ENCODE data around the gene RND1.

Gene RND1

DNA sequence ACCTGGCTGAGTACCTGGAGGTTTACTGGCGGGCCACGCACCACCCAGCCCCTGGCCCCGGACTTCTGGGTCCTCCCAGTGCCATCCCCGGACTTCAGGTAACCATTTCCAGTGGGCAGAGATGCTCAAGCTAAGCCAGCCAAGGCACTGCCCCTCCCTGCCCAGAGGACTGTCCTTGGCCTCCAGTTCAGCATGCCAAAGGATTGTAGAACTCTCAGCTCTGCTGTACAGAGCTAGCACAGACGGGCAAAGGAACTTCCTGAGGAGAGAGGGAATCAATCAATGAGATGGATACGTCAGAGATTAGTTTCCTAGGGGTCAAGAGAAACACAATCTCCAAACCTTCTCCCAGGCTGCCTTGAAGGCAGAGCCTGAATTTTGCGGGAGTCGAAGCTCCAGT lies 38.6 kb downstream of the RND1 start:
- DNase-seq = no peak

DNA sequence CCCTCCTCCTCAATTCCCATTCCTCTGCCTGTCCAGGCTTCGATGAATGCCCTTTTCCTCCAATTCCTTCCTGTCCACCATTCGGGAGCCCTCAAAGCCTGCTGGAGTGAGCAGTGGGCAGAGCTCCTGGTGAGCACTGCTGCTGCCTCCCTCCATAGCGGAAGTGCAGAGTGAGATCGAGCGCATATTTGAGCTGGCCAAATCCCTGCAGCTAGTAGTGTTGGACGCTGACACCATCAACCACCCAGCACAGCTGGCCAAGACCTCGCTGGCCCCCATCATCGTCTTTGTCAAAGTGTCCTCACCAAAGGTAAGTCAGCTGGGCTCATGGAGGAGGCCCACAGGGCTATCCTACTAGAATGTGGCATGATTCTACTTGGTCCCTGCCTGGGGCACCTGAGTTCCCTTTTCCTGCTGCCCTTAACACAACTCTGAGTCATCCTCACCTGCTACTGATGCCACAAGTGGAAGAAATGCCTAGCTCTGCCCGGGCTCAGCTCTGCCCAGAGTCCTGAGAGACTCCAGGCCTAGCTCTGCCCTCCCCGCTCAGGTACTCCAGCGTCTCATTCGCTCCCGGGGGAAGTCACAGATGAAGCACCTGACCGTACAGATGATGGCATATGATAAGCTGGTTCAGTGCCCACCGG lies 39.3 kb downstream of the RND1 start:
- DNase-seq = no peak

DNA sequence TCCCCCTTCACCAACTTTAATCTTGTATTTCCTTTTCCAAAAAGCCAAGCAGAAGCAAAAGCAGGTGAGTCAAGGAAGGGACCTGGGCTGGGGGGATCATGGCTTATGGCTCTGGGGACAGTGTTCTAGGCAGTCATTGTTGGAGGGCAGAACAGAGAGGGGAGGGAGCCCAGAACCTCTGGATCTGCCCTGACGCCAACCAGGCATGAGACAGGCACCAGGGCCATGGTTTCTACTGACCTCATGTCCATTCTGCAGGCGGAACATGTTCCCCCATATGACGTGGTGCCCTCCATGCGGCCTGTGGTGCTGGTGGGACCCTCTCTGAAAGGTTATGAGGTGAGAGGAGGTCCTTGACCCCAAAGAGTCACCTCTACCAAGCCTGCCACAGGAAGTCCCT lies 40.8 kb downstream of the RND1 start:
- DNase-seq = no peak

DNA sequence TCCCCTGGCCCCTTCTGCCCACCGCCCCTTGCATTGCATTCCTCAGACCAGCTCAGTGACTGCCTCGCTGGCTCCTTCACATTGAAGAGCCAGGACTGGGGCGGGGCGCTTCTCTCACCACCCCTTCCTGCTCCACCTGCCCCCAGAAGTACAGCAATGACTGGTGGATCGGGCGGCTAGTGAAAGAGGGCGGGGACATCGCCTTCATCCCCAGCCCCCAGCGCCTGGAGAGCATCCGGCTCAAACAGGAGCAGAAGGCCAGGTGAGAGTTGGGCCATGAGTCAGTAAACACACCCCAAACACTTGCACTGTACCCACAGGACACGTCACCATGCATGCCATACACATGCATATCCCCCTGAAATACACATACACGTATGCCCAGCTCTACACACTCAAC lies 41.6 kb downstream of the RND1 start:
- DNase-seq = no peak

DNA sequence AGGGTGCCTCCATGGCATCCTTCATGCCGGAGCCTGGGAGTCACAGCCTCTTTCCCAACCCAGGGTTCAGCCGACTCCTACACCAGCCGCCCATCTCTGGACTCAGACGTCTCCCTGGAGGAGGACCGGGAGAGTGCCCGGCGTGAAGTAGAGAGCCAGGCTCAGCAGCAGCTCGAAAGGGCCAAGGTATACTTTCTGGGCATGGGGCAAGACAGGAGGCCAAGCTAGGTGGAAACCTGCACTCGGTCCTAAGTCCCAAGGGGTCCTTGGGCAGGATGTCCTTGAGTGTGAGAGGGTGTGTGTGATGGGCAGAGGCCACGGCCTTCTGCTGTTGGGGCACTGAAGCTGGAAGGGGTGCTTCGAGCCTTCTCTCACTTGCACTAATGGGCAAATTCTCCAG lies 42.4 kb downstream of the RND1 start:
- no peak for DNase-seq

DNA sequence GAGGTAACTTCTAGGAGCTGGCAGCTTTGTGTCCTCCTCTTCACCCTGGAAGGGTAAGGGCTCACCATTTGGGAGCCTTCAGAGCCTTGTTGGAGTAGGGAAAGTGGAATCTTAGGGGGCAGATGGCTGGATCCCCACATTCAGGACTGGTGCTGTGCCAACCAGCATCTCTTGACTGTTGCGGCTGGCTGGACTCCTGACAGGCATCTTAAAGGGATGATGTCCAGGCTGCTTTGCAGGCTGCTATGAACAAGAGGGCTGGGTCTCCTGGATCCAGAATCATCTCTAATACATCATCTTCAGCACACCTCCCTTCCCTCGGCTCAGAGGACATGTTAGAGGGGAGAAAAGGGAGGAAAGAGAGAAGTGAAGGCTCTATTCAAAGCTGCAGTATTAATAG lies 43.0 kb downstream of the RND1 start:
- DNase-seq = no peak

DNA sequence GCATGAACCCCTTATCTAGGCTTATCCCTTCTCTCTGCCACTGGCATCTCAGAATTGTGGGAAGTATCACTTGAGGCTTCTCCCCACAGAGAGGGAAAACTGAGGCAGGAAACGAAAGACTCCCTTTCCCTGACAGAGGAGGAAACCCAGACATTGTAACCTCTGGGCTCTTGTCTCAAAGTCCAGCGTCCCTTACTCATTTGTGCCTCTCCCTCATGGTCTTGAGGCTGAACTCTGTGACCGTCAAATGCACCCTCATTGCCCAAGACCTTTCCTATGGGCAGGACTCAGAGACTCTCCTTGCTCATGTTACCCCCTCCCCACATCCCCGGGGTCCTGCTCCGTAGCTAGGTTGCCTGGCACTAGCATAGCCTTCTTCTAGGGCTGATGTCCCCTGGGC lies 43.5 kb downstream of the RND1 start:
- DNase-seq = no peak

DNA sequence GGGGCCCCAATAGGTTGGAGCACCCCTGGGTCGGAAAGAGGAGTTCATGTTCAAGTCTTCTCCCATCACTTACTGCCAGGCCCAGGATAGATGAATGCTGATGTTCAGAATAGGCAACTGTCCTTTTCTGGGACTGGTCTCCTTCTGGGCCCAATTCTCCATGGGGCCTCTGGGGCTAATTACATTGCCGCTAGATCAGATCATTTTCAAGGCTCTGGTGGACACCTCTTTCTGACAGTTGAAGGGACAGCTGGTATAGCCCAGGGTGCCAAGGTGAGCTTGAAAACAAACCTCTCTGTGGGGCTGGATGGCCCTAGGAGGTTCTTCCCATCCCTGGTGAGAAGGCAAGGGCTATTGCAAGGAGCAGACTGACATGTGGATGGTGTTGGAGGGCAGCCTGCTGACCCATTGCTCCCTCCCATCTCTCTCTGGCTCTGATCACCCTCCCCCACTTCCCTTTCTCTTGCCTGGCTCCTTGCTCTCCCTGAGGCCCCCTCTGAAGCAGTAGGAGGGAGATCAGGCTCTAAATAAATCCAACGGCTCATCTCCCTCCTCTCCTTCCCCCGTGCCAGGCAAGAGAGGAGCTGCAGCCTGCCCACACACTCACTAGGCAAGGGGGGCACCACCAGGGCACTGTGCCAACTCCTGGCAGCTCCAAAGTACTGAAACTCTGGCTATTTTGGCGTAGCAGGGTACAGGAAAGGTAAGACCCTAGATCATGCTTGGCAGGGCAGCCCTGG lies 45.5 kb downstream of the RND1 start:
- DNase-seq = no peak

DNA sequence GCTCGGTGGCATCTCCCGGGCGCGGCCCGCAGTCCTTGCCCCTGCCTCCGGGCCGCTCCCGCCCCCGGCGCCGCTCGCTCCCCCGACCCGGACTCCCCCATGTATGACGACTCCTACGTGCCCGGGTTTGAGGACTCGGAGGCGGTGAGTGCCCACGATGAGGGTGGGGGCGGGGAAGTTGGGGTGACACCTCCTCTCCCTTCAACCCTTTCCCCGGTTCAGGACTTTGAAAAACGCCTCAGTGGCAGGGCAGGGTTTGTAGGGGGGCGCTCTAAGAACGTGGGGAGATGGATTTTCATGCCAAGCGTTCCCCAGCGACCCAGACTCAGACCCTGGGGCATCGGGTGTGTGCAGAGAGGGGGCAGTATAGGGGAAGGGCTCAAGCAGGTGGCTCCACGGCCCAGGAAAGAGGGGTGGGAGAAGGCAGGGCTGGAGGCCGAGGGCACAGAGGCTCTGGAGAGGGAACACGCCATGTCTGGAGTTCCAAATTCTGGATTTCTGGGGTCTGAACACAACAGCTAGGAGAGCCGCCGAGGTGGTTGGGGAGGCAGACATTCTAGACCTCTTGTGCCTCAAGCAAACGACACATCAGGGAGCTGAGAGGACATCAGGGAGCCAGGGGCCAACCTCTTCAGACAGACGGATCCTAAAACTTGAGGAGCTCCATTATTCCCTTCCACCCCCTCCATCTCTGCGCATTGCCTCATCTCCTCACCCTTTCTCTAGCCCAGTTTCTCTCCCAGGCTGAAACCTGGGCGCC lies 46.7 kb downstream of the RND1 start:
- peak; percentile 56 to 61 for DNase-seq

DNA sequence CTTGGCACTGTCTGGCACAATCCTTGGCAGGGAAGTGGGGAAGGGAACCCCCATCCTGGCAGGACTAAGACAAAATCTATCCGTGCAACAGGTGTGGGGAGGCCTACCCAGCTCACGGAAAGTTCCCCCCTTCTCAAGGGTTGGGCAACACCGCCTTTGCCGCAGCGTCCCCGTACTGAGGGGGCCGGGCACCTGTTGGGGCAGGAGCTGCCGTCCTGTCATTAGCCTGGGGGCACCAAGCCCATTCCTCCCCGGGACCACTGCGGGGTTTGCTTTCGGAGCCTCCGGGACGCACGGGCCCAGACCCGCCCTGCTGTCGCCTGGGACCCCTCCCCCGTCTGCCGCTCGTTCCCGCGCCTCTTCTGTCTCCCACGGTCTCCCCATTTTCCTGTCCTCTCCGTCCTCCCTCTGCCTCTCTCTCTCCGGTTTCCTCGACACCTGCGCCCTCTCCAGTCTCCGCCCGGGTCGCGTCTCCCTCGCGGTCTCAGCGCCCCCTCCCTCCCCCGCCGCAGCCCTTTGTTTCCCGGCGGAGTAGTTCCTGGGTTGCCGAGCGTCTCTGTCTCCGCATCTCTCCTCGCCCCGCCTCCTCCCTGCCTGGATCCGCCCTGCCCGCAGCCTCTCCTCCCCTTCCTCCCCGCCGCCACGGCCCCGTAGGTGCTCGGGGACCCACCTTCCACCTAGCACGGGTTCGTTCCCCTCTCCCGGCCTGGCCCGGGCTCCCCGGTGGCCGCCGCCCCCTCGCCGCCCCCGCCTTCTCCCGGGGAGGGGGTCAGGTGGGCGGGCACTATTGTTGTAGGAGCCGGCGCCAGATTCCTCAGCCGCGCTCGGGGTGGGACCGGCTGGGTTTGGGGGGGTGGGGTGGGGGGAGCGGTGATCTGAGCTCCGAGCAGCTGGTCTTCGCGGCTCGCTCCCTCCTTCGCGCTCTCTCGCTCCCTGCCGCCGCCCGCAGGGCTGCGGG lies 47.5 kb downstream of the RND1 start, which contains the start of gene CACNB3:
Gene CACNB3 (plus strand): TSS at position 624 of the 958 bp plus-strand sequence. CDS start 434 bp downstream, outside the sequence.
- DNase-seq = peak; percentile 76 to 77

DNA sequence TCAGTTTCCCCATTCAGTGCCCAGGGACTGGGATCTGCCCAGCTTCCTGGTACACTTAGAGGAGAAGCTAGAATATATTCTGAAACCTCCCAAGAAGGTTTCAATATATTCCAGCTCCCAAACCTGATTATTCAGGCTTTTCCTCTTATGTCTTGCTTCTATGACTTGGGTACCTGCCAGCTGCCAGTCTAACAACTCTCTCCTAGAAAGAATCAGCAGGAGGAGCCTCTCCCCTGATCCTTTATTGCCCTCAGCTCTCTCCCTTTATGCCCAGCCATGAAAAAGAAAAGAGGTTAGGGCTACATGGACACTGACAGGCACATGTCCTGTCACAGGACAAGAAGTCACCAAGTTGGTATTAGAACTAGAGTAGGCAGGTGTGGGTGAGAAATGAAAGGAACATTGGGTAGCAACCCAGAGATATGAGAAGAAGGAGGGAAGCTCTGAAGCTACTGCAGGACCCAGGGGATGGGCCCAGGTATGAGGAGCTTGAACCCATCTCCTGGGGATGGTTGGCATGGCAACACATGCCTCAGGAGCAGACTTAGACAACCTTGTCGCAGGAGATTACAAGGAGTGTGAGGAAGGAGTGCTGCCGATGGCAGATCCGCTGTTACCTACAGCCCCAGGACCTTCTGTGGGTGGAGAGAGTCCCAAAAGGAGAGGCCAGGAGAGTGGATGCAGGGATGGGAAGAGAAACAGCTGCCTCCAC lies 49.4 kb downstream of the RND1 start:
- DNase-seq = no peak

DNA sequence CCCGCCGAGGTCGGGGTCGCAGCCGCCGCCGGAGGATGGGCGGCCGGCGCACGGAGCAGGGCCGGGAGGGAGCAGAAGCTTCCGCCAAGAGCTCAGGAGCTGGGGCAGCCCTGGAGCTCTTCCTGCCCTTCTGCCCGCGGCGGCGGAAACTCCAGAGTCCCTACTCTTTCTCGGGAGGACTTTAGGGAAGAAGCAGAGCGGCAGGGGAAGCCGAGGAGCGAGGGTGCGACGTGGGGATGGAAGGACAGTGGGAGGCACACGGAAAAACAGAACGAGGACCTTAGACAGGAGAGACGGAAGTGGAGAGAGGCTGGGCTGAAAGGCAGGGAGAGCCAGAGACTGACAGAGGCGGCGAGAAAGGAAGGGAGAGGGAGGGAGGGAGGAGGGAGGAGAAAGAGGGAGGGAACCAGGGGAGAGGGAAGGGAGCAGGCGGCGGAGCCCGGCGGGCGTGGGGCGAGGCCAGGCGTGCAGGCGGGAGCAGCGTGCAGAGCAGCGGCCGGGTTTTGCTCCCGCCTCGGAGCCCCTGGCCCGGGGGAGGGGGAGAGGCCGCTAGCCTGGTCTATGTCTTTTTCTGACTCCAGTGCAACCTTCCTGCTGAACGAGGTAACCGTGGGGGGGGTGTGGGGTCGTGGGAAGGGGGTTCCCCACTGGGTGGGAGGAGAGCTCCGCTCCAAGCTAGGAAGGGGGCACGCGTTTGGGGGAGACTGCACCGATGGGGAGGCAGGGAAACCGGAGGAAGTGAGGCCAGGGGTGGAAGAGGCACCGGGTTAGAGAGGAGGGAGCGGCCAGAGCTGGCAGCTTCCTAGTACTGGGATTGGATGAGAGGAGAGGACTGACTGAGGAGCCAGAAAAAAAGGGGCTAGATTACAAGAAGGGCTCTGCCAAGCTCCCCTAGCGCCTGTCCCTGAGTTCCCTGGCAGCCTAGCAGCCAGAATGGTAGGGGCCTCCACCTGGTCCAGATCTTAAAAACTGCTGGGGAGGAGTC lies 50.3 kb downstream of the RND1 start:
- no peak for DNase-seq

DNA sequence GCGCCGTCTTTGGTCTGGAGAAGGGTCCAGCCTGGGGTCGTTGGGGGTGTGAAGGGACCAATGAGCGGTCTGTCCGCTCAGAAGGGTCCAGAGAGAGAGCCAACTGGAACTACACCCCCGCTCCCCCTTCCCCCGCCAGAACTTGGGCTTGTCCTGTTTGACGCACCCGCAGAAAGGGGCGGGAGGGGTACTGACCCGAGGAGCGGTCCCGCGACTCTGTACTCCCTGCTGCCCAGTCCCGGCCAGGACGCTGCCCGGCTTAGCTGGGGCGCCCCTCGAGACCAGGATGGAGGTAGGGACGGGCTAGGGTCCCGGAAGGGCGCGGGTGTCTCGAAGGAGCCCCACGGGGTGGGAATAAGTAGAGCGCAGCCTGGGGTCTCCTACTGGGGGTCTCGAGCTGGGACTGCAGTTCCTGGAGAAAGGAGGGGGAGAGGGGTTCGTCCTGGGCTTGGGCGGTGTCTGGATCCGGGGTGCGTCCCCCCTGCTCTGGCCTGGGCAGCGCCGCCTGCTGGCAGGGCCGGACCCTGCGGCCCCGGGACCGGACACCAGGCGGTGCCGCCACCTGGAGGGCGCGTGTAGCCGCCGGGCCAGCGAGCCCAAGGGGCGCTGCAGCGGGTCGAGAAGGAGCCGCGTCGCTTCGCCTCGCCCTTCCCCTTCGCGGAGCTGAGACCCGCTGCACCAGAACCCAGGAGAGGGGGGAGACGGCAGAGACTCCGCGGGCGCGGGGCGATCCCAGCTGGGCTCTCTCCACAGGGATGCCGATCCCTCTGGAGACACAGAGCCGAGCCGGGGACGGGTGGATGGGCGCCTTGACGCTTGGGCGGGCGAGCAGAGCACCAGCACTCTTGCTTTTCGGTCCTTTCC lies 51.2 kb downstream of the RND1 start:
- DNase-seq = peak; percentile 49 to 52

DNA sequence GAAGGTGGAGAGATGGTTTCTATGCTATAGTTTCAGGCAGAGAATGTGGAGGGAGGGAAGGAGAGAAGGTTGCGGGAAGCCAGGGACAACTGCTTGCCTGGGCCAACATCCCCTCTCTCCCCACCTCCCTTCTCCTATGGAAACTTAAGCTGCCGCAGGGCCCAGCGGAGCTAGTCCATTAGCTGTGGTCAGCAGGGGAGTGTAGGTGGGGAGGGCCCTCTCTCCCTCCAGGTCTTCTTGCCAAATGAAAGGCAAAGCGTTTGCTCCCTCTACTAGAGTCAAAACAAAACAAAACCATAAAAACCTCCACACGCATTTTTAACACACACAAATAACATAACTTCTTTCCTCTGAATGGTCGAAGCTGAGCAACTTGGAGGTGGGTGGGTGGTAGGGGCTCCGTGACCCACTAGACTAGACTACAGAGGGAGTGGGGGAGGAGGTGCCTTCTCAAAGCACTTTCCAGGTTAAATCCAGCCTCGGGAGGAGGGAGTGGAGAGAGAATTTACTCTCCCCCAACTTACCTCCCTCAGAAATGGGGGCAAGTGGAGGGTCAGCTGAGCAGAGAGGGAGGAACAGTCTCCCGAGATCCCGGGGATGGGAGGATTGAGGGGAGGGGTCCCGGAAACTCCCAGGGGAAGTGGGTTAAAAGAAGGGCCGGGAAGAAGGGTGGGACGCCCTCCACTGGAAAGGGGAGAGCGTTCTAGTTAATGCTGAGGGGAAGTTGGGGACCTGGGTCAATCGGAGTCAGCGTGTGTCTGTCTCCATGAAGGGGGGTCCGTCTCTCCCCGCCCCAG lies 52.0 kb downstream of the RND1 start:
- no peak for DNase-seq

DNA sequence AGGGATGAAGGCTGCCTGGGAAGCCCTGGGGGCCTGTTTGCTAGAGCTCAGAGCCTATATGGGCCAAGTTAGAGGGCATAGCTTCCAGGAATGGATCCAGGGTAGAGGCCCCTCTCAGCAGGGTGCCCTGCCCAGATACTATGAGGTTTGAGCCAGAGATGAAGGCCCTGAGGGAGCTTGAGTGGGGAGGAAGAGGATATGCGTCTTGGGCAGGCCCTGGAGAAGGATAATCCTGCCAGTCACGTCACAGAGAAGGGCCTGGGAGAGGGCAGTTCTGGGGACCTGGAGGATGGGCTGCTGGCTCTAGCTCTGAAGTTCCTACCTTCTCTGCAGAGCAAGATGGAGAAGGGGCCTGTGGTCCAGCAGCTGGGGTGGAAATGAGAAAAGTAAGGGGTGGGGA lies 53.3 kb downstream of the RND1 start:
- DNase-seq = no peak

DNA sequence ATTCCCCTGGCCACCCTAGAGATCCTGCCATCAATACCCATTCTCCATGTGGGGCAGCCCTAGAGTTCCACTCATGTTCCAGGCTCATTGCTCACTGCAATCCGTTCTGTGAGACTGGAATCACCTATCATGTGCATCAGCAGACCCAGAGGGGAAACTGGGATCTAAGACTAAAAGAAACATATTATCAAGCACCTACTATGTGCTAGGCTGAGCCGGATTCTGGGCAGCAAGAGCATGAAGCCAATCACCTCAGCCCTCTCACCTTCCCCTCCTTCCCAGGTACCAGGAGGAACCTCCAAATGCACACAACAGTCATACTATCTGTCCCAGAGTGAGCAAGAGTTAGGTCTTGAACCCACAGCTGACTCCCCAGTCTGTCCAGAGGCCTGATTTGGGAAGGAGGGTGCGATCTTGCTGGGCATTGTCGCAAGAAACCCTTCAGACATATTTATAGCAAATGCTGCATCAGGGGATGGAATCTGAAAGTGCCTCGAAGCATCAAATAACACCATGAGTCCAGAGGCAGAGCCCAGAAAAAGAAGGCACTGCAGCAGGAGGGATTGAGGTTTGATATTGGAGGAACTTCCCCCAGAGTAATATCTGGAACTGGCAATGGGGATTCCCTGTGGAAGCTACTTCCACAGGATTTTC lies 54.1 kb downstream of the RND1 start:
- no peak for DNase-seq

DNA sequence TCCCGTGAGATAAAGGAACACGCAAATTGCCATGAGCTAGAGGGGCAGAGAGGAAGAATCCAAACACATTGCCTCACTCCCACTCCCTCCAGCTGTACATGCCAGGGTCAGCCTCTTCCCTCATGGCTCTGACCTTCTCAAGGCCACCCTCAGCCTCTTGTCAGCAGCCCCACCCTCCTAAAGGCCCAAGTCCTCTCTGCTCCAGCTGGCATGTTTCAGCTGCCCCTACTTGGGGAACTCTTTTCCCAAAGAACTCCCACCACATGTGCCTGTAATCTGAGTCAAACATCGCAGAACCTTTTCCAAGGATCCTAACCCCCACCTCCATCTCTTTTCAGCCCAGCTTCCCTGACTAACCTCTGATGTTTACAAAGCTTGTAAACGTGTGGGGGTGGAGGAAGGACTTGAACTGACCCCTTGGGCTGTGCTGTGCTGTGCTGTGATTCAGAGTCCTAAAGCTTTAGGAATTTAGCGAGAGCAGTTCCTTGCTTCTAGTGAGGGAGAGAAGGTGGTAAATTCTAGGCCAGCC lies 54.7 kb downstream of the RND1 start:
- no peak for DNase-seq

DNA sequence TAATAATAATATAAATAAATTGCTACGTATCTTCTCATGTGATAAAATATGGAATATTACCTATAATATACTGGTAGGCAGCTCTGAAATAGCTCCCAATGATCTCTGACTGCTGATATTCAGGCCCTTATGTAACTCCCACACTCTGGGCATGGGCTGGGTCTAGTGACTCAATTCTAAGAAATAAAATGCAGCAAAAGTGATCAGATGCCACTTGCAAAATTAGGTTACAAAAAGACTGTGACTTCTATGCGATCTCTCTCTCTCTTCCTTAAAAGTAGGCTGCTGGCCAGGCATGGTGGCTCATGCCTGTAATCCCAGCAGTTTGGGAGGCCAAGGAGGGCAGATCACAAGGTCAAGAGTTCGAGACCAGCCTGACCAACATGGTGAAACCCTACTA lies 57.7 kb downstream of the RND1 start:
- no peak for DNase-seq
